ENCODE measurements around the gene GFAP. TPM values are rescaled to one million over a fixed set of nuclear protein-coding genes. Genes with fewer than 3 reads are reported as not detected.

The GFAP gene
- total and polyA plus RNA-seq, 12 donors, result 0.39 to 9.1 (median 1.4) TPM; not detected in 1

GRCh38 chr17:44910231-44911106 lies 4.8 kb downstream of the GFAP start:
- 82 to 88% (median 83%) methylated on average over 9 to 13 of the region's 13 CpGs for WGBS, 4 donors
- TF ChIP-seq POLR2A (IDR thresholded peaks at IDR 0.05) (no peak), CTCF (IDR thresholded peaks at IDR 0.05) (no peak)
- intact Hi-C loops (cut with DNase I), result loop anchor here in 1 of 2 donors (10.0 kb wide), 1 partner anchor 194 kb away; no protein-coding TSS in a partner anchor

GRCh38 chr17:44909681-44910144 lies 5.6 kb downstream of the GFAP start:
- intact Hi-C loops (cut with DNase I), result loop anchor here in 1 of 2 donors (10.0 kb wide), 1 partner anchor 195 kb away; no protein-coding TSS in a partner anchor
- H3K9me3 ChIP-seq (replicated peaks in 1 of 3), result no peaks in the 10 kb centered on the region
- no peaks in the 10 kb centered on the region for H3K27me3 ChIP-seq
- no peaks in the 10 kb centered on the region for H3K36me3 ChIP-seq (replicated peaks in 1 of 2)
- TF ChIP-seq CTCF (IDR thresholded peaks at IDR 0.05) (no peak), POLR2A (IDR thresholded peaks at IDR 0.05) (no peak)
- DNase-seq, result peak in 1 of 7 donors; percentile 10
- peaks cover 0 to 9% of the 10 kb centered on the region in 2 donors for H3K4me1 ChIP-seq (replicated peaks in 1 of 2)
- 83 to 88% (median 86%) methylated on average over 11 of the region's 11 CpGs for WGBS, 4 donors
- no peak overlapping the region for H3K4me3 ChIP-seq
- no peak overlapping the region for H3K27ac ChIP-seq

More at GRCh38 chr17:44910231-44911106, 4.8 kb downstream of the GFAP start:
- H3K27me3 ChIP-seq, result no peaks in the 10 kb centered on the region
- peaks cover 0 to 9% of the 10 kb centered on the region in 2 donors for H3K4me1 ChIP-seq (replicated peaks in 1 of 2)
- H3K9me3 ChIP-seq (replicated peaks in 1 of 3), result no peaks in the 10 kb centered on the region
- no peak overlapping the region for H3K27ac ChIP-seq
- peak in 1 of 7 donors; percentile 10 for DNase-seq
- no peak overlapping the region for H3K4me3 ChIP-seq
- H3K36me3 ChIP-seq (replicated peaks in 1 of 2), result no peaks in the 10 kb centered on the region

- Histone ChIP-seq H3K4me3 (no peak overlapping the region), H3K9me3 (replicated peaks in 1 of 3) (no peaks in the 10 kb centered on the region), H3K36me3 (replicated peaks in 1 of 2) (no peaks in the 10 kb centered on the region), H3K27ac (no peak overlapping the region), H3K27me3 (no peaks in the 10 kb centered on the region), H3K4me1 (replicated peaks in 1 of 2) (peaks cover 0 to 9% of the 10 kb centered on the region in 2 donors)
- TF ChIP-seq CTCF (IDR thresholded peaks at IDR 0.05) (no peak), POLR2A (IDR thresholded peaks at IDR 0.05) (no peak)
- 86 to 94% (median 89%) methylated on average over 9 to 10 of the region's 10 CpGs for WGBS, 4 donors
- intact Hi-C loops (cut with DNase I), result no loop called here
- no peak for DNase-seq
Measured at GRCh38 chr17:44908761-44909326, 6.5 kb downstream of the GFAP start.

- peaks cover 0 to 9% of the 10 kb centered on the region in 2 donors for H3K4me1 ChIP-seq (replicated peaks in 1 of 2)
- H3K27me3 ChIP-seq, result no peaks in the 10 kb centered on the region
- H3K27ac ChIP-seq, result no peak overlapping the region
- H3K36me3 ChIP-seq (replicated peaks in 1 of 2), result no peaks in the 10 kb centered on the region
- intact Hi-C loops (cut with DNase I), result no loop called here
- no peak for TF ChIP-seq CTCF (IDR thresholded peaks at IDR 0.05)
- TF ChIP-seq POLR2A (IDR thresholded peaks at IDR 0.05), result no peak
- H3K9me3 ChIP-seq (replicated peaks in 1 of 3), result no peaks in the 10 kb centered on the region
- DNase-seq, result peak in 1 of 7 donors; percentile 12
- WGBS, 4 donors, result 83 to 87% (median 85%) methylated on average over 5 to 11 of the region's 11 CpGs
- no peak overlapping the region for H3K4me3 ChIP-seq
Measured at GRCh38 chr17:44907729-44908470, 7.4 kb downstream of the GFAP start.
